HepG2 (cell line): ENCODE data around the gene CTIF. TPM values are rescaled to one million over a fixed set of nuclear protein-coding genes. Genes with fewer than 3 reads are reported as not detected.
A peak's percentile ranks its signal among the peaks of the same experiment; 100 is the strongest.

Experiments
- AKAP8 ChIP-seq: sonication (generic); formaldehyde crosslinking; IDR thresholded peaks from 2 replicates; pipeline ENCODE4 v1.5.1; 2020; ENCODE audit warnings: mild to moderate bottlenecking, missing genetic modification reagents
- CREB3 ChIP-seq: sonication (generic); formaldehyde crosslinking; IDR thresholded peaks from 2 replicates; pipeline ENCODE4 v1.5.0; 2020; ENCODE audit warnings: missing genetic modification reagents
- FOSL1 ChIP-seq: sonication (generic); formaldehyde crosslinking; IDR thresholded peaks from 2 replicates; pipeline ENCODE4 v1.9.0; 2021; ENCODE audit warnings: missing genetic modification reagents, borderline replicate concordance
- FOXJ3 ChIP-seq: sonication (generic); formaldehyde crosslinking; IDR thresholded peaks from 2 replicates; pipeline ENCODE4 v1.4.0; 2020; ENCODE audit warnings: missing genetic modification reagents, mild to moderate bottlenecking, borderline replicate concordance
- NFIC ChIP-seq: IDR thresholded peaks from 2 replicates; pipeline ENCODE4 v1.6.1; 2012; ENCODE audit warnings: mild to moderate bottlenecking, low read length, inconsistent platforms
- PAWR ChIP-seq: sonication (generic); formaldehyde crosslinking; IDR thresholded peaks from 2 replicates; pipeline ENCODE4 v1.4.0; 2020; ENCODE audit warnings: missing genetic modification reagents, mild to moderate bottlenecking, borderline replicate concordance
- PHF20 ChIP-seq: sonication (generic); formaldehyde crosslinking; IDR thresholded peaks from 2 replicates; pipeline ENCODE4 v1.5.0; 2020; ENCODE audit warnings: mild to moderate bottlenecking, missing genetic modification reagents
- PLSCR1 ChIP-seq: sonication (generic); formaldehyde crosslinking; IDR thresholded peaks from 2 replicates; pipeline ENCODE4 v1.5.0; 2020; ENCODE audit warnings: missing genetic modification reagents, mild to moderate bottlenecking, borderline replicate concordance
- SKI ChIP-seq: fragments of 450-650 bp; IDR thresholded peaks from one replicate; pipeline ENCODE4 v1.6.1; 2018; ENCODE audit warnings: mild to moderate bottlenecking; ENCODE audit not compliant: partially characterized antibody
- ZBTB40 ChIP-seq, 2 experiments: fragments of 450-650 bp in 1 of 2; sonication (generic) in 1 of 2; formaldehyde crosslinking in 1 of 2; IDR thresholded peaks; 2 replicates each; pipeline versions ENCODE4 v1.6.1 to v1.8.0; 2016 to 2022; ENCODE audit warnings: antibody characterized with exemption in 1 of 2, mild to moderate bottlenecking in 1 of 2, missing genetic modification reagents in 1 of 2
- ZMYM4 ChIP-seq: sonication (generic); formaldehyde crosslinking; IDR thresholded peaks from 2 replicates; pipeline ENCODE4 v1.8.1; 2023; ENCODE audit warnings: mild to moderate bottlenecking, missing genetic modification reagents
- ZNF205 ChIP-seq: IDR thresholded peaks from 2 replicates; pipeline ENCODE4 v1.6.1; 2018; ENCODE audit warnings: missing biosample characterization, missing genetic modification reagents
- ZNF432 ChIP-seq: sonication (generic); formaldehyde crosslinking; IDR thresholded peaks from 2 replicates; pipeline ENCODE4 v1.5.0; 2020; ENCODE audit warnings: missing genetic modification reagents, mild to moderate bottlenecking, borderline replicate concordance
- ZNF703 ChIP-seq: sonication (generic); formaldehyde crosslinking; IDR thresholded peaks from 2 replicates; pipeline ENCODE4 v1.5.1; 2020; ENCODE audit warnings: missing genetic modification reagents, mild to moderate bottlenecking, moderate library complexity, borderline replicate concordance
- ZNF724P ChIP-seq: sonication (generic); formaldehyde crosslinking; IDR thresholded peaks from 2 replicates; pipeline ENCODE4 v1.8.0; 2022; ENCODE audit warnings: missing genetic modification reagents, borderline replicate concordance
- polyA plus RNA-seq, 8 experiments: library from polyadenylated mRNA; depleted of rRNA in 3 of 8; stranded (reverse) in 7 of 8; unstranded in 1 of 8; fragments of >200 nt; fragmentation: Illumina TruSeq in 4 of 8; extraction: Trizol in 4 of 8; gene quantifications; 2 replicates each; pipeline versions ENCODE4 v1.2.1 to v1.2.3, GENCODE V29; 2011 to 2016; ENCODE audit warnings: low read depth in 4 of 8, missing spikeins in 1 of 8, mixed read lengths in 1 of 8; ENCODE audit not compliant: insufficient read depth in 1 of 8
- total RNA-seq, 5 experiments: library from RNA; depleted of rRNA; stranded (reverse); fragments of >200 nt; fragmentation: Illumina TruSeq; extraction: Trizol; gene quantifications; 2 replicates each; pipeline ENCODE4 v1.2.3, GENCODE V29; 2016; ENCODE audit warnings: low read depth in 1 of 5
- TF ChIP-seq, protein P1 (sequence below): IDR thresholded peaks from 2 replicates; pipeline ENCODE4 v1.6.1; 2016; ENCODE audit warnings: mild to moderate bottlenecking

CTIF gene
- total and polyA plus RNA-seq, 2 of the 13 experiments (the other 11 are each of a cell fraction or from before 2014, with no cell fraction given): 18.2 to 28.0 TPM

GRCh38 chr18:48781163-48781987 lies 242.5 kb downstream of the CTIF start (continued):
- TF ChIP-seq ZBTB40 (IDR thresholded peaks at IDR 0.05) (no peak), ZBTB40 (CRISPR knock-in tag; IDR thresholded peaks at IDR 0.05) (no peak), SKI (peak; percentile 96), PAWR (0 out of 2 replicates have a peak, but pooled peaks have one; percentile 76), ZNF432 (CRISPR knock-in tag) (no peak), ZMYM4 (CRISPR knock-in tag) (no peak; the same call in 1 of the 2 replicates), FOXJ3 (CRISPR knock-in tag) (peak; percentile 41; the same call in 1 of the 2 replicates), ZNF724P (CRISPR knock-in tag) (peak; percentile 67; the same call in 1 of the 2 replicates), PHF20 (CRISPR knock-in tag) (no peak), PLSCR1 (CRISPR knock-in tag) (no peak), ZNF703 (CRISPR knock-in tag) (no peak), FOSL1 (no peak), CREB3 (CRISPR knock-in tag) (no peak), ZNF205 (CRISPR knock-in tag) (0 out of 2 replicates have a peak, but pooled peaks have one; percentile 60), NFIC (peak; percentile 61; the same call in 1 of the 2 replicates), AKAP8 (CRISPR knock-in tag) (no peak)
- TF ChIP-seq, protein P1, sequence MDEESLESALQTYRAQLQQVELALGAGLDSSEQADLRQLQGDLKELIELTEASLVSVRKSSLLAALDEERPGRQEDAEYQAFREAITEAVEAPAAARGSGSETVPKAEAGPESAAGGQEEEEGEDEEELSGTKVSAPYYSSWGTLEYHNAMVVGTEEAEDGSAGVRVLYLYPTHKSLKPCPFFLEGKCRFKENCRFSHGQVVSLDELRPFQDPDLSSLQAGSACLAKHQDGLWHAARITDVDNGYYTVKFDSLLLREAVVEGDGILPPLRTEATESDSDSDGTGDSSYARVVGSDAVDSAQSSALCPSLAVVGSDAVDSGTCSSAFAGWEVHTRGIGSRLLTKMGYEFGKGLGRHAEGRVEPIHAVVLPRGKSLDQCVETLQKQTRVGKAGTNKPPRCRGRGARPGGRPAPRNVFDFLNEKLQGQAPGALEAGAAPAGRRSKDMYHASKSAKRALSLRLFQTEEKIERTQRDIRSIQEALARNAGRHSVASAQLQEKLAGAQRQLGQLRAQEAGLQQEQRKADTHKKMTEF (CRISPR knock-in tag): peak; percentile 74
